GM12878 (cell line): ENCODE measurements around the gene PRIM1.
A peak's percentile ranks its signal among the peaks of the same experiment; 100 is the strongest.

Experiments
- ESRRA ChIP-seq: IDR thresholded peaks from 2 replicates; pipeline ENCODE4 v1.6.1; 2012; ENCODE audit warnings: mild to moderate bottlenecking, low read length, improper control_type of control experiment
- EZH2 ChIP-seq: IDR thresholded peaks from 2 replicates; pipeline ENCODE4 v1.6.1; 2012; ENCODE audit warnings: low read depth, mild to moderate bottlenecking, control low read depth, inconsistent platforms, low read length, borderline replicate concordance; ENCODE audit not compliant: control insufficient read depth
- NRF1 ChIP-seq: conservative IDR thresholded peaks from 2 replicates; pipeline ENCODE4 v1.6.1; 2011; ENCODE audit warnings: mild to moderate bottlenecking, low read depth, low read length, improper control_type of control experiment
- POLR2A ChIP-seq: IDR thresholded peaks from 2 replicates; pipeline ENCODE4 v1.6.1; 2011; ENCODE audit warnings: low read depth, mild to moderate bottlenecking, low read length
- POLR2AphosphoS2 ChIP-seq: IDR thresholded peaks from 2 replicates; pipeline ENCODE4 v1.6.1; 2011; ENCODE audit warnings: low read depth, mild to moderate bottlenecking, low read length, improper control_type of control experiment, moderate library complexity
- POLR2AphosphoS5 ChIP-seq: IDR thresholded peaks from 2 replicates; pipeline ENCODE4 v1.6.1; 2011; ENCODE audit warnings: mild to moderate bottlenecking, low read length, inconsistent platforms
- RCOR1 ChIP-seq: conservative IDR thresholded peaks from 2 replicates; pipeline ENCODE4 v1.6.1; 2012; ENCODE audit warnings: low read depth, low read length, improper control_type of control experiment
- SREBF2 ChIP-seq: IDR thresholded peaks from 2 replicates; pipeline ENCODE4 v1.6.1; 2012; ENCODE audit warnings: mild to moderate bottlenecking, low read length
- TAF1 ChIP-seq: IDR thresholded peaks from 2 replicates; pipeline ENCODE4 v1.6.1; 2011; ENCODE audit warnings: mild to moderate bottlenecking, low read depth, low read length, borderline replicate concordance
- TF ChIP-seq, protein P1 (sequence below): IDR thresholded peaks from 2 replicates; pipeline ENCODE4 v1.6.1; 2012; ENCODE audit warnings: low read depth, low read length, improper control_type of control experiment
- TF ChIP-seq, protein P2 (sequence below): fragments of 450-650 bp; IDR thresholded peaks from 2 replicates; pipeline ENCODE4 v1.6.1; 2016; ENCODE audit warnings: mild to moderate bottlenecking, moderate library complexity, borderline replicate concordance
- TF ChIP-seq, protein P3 (sequence below): IDR thresholded peaks from 2 replicates; pipeline ENCODE4 v1.6.1; 2011; ENCODE audit warnings: low read depth, low read length, improper control_type of control experiment, borderline replicate concordance
- TF ChIP-seq, protein P4 (sequence below), 3 experiments: IDR thresholded peaks in 2 of 3; conservative IDR thresholded peaks in 1 of 3; 2 replicates each; pipeline ENCODE4 v1.5.1; 2011; ENCODE audit warnings: low read depth in 3 of 3, low read length in 3 of 3, mild to moderate bottlenecking in 3 of 3, control low read depth in 2 of 3, moderate library complexity in 2 of 3, inconsistent platforms in 1 of 3, mixed read lengths in 1 of 3; ENCODE audit not compliant: control insufficient read depth in 2 of 3, insufficient read depth in 1 of 3; ENCODE audit errors: extremely low read depth in 1 of 3

DNA sequence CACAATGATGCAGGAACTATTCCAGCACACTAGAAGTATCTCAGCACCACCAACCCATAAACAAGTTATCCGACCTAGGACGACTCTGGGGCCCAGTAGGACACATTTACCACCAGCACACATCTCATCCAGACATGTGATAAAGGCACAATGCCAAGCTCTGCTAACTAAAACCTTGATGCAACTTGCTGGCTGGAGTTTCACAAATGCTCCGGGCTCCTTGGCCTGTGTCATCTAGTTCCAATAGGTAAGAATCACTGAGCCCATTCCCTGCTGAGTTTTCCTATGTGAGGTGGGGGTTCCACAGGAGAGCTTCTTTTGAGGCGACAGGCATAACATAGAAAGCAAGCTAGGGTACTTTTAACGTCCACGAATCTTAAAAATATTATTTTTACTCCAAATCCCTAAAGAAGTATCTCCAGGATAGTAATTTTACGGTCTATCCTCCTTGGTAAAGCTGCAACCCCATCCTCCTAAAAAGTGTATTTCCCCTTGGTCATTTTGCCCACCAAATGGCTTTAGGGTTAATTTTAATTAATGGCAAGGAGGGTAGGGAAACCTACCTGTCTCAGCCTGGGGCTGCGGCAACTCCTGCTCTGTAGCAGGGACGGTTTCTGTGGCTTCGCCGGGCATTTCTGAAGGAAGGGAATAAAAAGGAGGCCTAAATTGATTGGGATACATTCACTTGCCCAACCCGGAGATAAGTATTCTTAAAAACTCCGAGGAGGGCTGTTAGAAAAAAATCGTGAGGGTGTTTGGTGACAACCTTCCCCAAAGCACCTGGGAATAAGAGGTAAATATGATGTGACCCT, 28.0 kb downstream of the PRIM1 start:
- TF ChIP-seq, protein P1, sequence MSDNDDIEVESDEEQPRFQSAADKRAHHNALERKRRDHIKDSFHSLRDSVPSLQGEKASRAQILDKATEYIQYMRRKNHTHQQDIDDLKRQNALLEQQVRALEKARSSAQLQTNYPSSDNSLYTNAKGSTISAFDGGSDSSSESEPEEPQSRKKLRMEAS = no peak
- no peak for TF ChIP-seq RCOR1
- TF ChIP-seq, protein P2, sequence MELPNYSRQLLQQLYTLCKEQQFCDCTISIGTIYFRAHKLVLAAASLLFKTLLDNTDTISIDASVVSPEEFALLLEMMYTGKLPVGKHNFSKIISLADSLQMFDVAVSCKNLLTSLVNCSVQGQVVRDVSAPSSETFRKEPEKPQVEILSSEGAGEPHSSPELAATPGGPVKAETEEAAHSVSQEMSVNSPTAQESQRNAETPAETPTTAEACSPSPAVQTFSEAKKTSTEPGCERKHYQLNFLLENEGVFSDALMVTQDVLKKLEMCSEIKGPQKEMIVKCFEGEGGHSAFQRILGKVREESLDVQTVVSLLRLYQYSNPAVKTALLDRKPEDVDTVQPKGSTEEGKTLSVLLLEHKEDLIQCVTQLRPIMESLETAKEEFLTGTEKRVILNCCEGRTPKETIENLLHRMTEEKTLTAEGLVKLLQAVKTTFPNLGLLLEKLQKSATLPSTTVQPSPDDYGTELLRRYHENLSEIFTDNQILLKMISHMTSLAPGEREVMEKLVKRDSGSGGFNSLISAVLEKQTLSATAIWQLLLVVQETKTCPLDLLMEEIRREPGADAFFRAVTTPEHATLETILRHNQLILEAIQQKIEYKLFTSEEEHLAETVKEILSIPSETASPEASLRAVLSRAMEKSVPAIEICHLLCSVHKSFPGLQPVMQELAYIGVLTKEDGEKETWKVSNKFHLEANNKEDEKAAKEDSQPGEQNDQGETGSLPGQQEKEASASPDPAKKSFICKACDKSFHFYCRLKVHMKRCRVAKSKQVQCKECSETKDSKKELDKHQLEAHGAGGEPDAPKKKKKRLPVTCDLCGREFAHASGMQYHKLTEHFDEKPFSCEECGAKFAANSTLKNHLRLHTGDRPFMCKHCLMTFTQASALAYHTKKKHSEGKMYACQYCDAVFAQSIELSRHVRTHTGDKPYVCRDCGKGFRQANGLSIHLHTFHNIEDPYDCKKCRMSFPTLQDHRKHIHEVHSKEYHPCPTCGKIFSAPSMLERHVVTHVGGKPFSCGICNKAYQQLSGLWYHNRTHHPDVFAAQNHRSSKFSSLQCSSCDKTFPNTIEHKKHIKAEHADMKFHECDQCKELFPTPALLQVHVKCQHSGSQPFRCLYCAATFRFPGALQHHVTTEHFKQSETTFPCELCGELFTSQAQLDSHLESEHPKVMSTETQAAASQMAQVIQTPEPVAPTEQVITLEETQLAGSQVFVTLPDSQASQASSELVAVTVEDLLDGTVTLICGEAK = no peak
- TF ChIP-seq POLR2A = no peak
- 0 out of 2 replicates have a peak, but pooled peaks have one; percentile 55 for TF ChIP-seq POLR2AphosphoS5
- TF ChIP-seq ESRRA = no peak
- TF ChIP-seq, protein P3, sequence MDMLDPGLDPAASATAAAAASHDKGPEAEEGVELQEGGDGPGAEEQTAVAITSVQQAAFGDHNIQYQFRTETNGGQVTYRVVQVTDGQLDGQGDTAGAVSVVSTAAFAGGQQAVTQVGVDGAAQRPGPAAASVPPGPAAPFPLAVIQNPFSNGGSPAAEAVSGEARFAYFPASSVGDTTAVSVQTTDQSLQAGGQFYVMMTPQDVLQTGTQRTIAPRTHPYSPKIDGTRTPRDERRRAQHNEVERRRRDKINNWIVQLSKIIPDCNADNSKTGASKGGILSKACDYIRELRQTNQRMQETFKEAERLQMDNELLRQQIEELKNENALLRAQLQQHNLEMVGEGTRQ = no peak
- TF ChIP-seq SREBF2 = no peak
- no peak for TF ChIP-seq EZH2
- TF ChIP-seq NRF1 = no peak
- TF ChIP-seq POLR2AphosphoS2 = no peak
- TF ChIP-seq, protein P4, sequence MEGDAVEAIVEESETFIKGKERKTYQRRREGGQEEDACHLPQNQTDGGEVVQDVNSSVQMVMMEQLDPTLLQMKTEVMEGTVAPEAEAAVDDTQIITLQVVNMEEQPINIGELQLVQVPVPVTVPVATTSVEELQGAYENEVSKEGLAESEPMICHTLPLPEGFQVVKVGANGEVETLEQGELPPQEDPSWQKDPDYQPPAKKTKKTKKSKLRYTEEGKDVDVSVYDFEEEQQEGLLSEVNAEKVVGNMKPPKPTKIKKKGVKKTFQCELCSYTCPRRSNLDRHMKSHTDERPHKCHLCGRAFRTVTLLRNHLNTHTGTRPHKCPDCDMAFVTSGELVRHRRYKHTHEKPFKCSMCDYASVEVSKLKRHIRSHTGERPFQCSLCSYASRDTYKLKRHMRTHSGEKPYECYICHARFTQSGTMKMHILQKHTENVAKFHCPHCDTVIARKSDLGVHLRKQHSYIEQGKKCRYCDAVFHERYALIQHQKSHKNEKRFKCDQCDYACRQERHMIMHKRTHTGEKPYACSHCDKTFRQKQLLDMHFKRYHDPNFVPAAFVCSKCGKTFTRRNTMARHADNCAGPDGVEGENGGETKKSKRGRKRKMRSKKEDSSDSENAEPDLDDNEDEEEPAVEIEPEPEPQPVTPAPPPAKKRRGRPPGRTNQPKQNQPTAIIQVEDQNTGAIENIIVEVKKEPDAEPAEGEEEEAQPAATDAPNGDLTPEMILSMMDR (IDR thresholded peaks at IDR 0.05 in 2 of 3, conservative IDR thresholded peaks at IDR 0.05 in 1 of 3; ENCODE audit: control insufficient read depth in 2 of 3, extremely low read depth in 1 of 3, insufficient read depth in 1 of 3, low read depth in 3 of 3, low read length in 3 of 3) = no peak
- TF ChIP-seq TAF1 = no peak
